GM10248 (cell line): ENCODE results near the gene PNPLA1.

Experiments used
- CTCF ChIA-PET: fragments of 300-600 bp; sonication (Branson Sonifier 250); formaldehyde crosslinking; extraction: SDS; loops from one replicate; lab custom pipeline; 2021; ENCODE audit warnings: antibody characterized with exemption; lab: Yijun Ruan, JAX
- POLR2A ChIA-PET: fragments of 350-650 bp; sonication (Branson Sonifier 250); formaldehyde crosslinking; extraction: SDS; loops from one replicate; lab custom pipeline; 2020; ENCODE audit warnings: antibody characterized with exemption; lab: Yijun Ruan, JAX
- DNase-seq: peaks from one replicate; pipeline ENCODE4 v3.0.0; 2012; ENCODE audit errors: extremely low spot score
- TF ChIP-seq, protein P1 (sequence below): IDR thresholded peaks from 2 replicates; pipeline ENCODE4 v1.5.1; 2012; ENCODE audit warnings: mild to moderate bottlenecking, low read depth; ENCODE audit errors: extremely low read depth, missing control alignments, control extremely low read depth

Gene PNPLA1

DNA sequence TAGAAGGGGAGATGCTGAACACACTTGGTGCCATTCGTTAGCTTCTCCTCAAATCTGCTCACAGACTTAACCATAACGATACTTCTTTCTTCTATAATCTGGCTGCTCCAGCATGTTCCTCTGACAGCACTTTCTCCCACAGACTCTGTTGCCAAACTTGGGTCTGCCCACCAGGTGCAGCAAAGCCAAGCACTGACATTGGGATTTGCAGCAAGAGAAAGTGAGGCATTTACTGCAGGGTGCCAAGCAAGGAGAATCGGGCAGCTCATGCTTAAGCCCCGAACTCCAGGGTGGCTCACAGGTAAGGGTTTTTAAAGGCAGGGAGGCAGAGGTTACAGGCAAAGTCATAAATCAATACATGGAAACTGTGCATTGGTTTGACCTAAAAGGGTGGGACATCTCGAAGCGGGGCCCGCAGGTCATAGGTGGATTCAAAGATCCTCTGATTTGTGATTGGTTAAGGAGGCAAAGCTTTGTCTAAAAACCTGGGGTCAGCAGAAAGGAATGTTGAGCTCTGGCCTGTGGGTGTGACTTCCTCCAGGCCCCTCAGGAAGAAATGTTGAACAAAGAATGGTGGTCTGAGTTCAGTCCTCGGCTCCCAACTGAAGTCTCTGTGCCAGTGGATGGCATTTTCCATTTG is 25.1 kb upstream of the PNPLA1 start:
- POLR2A ChIA-PET, result no interaction called here
- CTCF ChIA-PET, result interaction anchor here (0.9 kb wide), 1 partner anchor 41 kb away, joined by 3 read pairs; no protein-coding TSS in a partner anchor
- DNase-seq, result no peak

GRCh38 chr6:36245572-36246061 is 24.2 kb upstream of the PNPLA1 start:
- CTCF ChIA-PET, result interaction anchor here (0.9 kb wide), 1 partner anchor 40 kb away, joined by 3 read pairs; no protein-coding TSS in a partner anchor
- no peak for DNase-seq
- TF ChIP-seq, protein P1, sequence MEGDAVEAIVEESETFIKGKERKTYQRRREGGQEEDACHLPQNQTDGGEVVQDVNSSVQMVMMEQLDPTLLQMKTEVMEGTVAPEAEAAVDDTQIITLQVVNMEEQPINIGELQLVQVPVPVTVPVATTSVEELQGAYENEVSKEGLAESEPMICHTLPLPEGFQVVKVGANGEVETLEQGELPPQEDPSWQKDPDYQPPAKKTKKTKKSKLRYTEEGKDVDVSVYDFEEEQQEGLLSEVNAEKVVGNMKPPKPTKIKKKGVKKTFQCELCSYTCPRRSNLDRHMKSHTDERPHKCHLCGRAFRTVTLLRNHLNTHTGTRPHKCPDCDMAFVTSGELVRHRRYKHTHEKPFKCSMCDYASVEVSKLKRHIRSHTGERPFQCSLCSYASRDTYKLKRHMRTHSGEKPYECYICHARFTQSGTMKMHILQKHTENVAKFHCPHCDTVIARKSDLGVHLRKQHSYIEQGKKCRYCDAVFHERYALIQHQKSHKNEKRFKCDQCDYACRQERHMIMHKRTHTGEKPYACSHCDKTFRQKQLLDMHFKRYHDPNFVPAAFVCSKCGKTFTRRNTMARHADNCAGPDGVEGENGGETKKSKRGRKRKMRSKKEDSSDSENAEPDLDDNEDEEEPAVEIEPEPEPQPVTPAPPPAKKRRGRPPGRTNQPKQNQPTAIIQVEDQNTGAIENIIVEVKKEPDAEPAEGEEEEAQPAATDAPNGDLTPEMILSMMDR, result peak; percentile 27
- POLR2A ChIA-PET, result no interaction called here

More for the DNA sequence above, 25.1 kb upstream of the PNPLA1 start:
- TF ChIP-seq, protein P1, result no peak

DNA sequence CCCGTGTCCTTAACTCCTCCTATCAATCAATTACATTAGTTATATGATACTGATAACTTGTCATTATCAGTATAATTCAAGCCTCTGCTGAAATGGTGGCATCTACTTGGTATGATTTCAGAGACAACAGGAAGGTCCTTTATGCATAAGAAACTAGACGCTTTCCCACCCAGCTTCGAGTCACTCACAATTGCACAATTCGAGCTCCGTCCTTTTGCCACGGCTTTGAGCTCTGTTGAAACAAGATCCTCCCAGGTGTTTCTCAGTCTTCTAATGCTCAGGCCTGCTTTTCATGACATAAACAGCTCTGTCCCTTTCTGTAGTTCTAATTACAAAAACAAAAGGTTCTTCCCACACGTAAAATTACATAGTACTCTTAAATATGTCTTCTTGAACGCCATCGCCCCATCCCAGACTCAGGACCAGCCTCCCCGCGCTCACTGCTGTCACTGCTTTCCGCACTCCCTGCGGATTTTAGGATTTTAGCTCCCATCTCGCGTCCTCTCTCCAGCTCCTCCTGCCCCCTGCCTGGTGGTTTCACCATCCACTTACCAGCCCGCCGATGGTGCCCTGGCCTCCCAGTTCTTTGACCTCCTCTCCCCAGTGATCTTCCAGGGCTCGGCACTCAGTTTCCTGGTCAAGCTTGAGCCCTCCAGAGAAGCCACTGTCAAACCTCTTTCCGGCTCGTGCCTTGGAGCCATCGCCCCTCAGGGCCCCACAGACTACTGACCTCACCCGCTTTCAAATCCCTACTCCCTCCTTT is 23.2 kb upstream of the PNPLA1 start:
- TF ChIP-seq, protein P1, result no peak
- CTCF ChIA-PET, result no interaction called here
- DNase-seq, result no peak
- POLR2A ChIA-PET, result no interaction called here

- TF ChIP-seq, protein P1, result no peak
- no peak for DNase-seq
- CTCF ChIA-PET, result no interaction called here
- POLR2A ChIA-PET, result no interaction called here
These were observed 22.2 kb upstream of the PNPLA1 start for GRCh38 chr6:36247693-36248092.

DNA sequence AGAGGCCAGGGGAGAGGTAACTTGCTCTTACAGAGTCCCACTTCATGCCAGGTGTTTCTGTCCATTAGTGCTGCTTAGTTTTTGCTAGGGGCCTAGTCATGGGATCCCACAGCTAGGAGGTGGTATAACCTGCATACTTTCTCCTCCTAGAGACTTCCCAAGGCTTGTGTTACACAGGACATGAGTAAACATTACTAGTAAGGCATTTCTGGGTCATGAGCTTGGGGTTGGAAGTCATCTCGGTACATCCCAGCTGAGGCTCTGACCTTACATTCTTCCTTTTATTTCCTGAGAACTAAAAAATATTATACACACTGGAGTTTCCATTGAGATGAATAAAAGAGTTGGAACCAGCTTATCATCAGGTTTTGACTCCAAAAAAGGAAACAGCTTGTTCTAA is 20.9 kb upstream of the PNPLA1 start:
- POLR2A ChIA-PET, result no interaction called here
- TF ChIP-seq, protein P1, result no peak
- CTCF ChIA-PET, result interaction anchor here (1.2 kb wide), 1 partner anchor 111 kb away, joined by 4 read pairs; no protein-coding TSS in a partner anchor
- DNase-seq, result no peak

DNA sequence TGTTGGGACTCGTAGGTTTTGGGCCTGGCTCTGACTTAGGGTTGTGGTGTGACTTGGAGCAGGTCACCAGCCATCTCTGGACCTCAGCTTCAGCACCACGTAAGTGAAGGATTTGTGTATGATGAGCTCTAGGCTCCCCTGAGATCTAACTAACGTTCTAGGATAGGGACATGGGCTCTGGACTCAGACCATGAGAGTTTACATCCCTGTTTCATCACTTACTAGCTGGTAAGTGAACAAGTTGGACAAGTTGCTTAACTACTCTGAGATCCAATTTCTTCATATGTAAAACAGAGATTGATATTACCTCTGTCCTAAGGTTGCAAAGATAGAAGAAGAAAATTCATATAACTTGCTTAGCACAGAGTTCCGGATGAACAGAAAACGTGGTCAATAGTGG is 20.3 kb upstream of the PNPLA1 start:
- TF ChIP-seq, protein P1, result no peak
- ChIA-PET CTCF (interaction anchor here (1.2 kb wide), 1 partner anchor 111 kb away, joined by 4 read pairs; no protein-coding TSS in a partner anchor), POLR2A (no interaction called here)
- DNase-seq, result no peak
